GM18868 (cell line): ENCODE measurements around the gene ALOX5.

Source experiments
- ATAC-seq: cut with Tn5 transposase; IDR thresholded peaks from one replicate; pipeline ENCODE4 v1.9.1; 2021; ENCODE audit warnings: mild to moderate bottlenecking, moderate library complexity; ENCODE audit not compliant: unreplicated experiment

ALOX5 gene

DNA sequence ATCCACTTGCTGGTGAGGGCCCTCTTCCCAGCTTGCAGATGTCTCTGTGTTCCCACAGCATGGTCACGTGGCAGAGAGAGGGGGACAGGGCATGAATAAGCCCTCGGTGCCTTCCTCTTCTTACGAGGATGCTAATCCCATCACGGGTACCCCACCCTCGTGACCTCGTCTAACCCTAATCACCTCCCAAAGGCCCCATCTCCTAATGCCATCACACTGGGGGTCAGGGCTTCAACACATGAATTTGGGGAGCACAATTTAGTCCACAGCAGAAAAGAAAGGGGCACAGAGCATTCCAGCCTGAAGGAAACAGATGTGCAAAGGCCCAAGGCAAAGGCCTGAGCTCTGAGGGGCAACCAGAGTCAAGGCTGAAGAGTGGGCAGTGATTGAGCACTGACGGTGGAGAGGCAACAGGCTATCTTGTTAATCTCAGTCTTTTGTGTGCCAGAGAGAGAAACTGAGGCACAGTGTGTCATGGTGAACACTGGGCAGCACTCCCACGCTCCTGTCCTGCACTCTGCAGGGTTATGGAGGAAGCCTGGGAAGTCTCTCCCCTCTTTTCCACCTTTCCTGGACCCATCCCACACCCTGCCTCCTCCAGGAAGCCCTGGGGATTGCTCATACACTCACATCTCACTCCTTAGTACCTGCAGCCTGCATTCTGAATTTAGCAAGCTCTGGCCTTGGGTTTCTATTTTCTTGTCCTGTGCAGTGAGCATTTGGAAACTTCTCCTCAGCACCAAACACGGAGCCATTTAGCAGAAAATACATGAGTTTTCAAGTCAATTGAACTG lies 49.0 kb downstream of the ALOX5 start:
- ATAC-seq = no peak

DNA sequence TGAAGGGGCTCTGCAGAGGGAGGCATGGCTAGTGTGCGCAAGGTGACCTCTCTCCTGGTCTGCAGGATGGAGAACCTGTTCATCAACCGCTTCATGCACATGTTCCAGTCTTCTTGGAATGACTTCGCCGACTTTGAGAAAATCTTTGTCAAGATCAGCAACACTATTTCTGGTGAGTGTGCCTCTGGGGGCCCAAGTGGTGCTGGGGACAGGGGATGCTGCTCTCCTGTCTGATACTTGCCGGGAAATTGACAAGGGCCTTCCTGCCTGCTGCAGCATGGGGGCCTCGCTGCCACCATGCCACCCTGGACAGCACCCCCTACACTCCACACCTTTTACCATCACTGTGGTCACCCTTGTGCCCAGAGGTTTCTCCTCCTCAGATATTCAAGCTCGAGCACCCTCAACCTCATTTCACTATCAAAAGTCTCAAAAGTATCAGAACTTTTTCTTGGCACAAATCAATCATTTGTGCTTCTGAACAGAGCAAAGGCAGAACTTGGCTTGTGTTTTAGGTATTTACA lies 50.0 kb downstream of the ALOX5 start:
- no peak for ATAC-seq

DNA sequence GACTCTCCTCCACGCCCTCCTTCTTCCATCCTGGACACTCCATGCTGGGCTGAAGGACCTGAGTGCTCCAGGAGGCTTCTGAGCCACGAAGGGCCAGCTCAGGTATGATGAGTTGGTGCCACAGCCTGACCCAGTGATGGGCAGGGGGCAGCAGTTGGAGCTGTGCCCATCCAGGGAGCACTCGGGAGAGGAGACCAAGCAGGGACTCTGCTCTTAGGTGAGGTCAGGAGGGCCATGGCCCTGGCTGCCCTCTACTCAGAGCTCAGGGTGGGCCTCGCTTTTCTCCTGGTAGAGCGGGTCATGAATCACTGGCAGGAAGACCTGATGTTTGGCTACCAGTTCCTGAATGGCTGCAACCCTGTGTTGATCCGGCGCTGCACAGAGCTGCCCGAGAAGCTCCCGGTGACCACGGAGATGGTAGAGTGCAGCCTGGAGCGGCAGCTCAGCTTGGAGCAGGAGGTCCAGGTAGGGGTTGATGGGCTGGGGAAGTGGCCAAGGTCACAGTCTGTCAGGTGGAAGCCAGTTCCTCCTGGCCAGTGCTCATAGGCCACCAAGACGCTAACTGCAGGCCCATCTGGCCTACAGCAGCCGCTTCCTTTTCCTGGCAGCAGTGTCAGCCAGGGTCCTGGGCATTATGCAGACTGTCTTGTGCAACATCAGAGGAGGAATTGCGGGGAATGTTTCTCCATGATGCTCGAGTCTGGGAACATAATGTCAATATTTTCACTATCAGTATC lies 50.8 kb downstream of the ALOX5 start:
- no peak for ATAC-seq

DNA sequence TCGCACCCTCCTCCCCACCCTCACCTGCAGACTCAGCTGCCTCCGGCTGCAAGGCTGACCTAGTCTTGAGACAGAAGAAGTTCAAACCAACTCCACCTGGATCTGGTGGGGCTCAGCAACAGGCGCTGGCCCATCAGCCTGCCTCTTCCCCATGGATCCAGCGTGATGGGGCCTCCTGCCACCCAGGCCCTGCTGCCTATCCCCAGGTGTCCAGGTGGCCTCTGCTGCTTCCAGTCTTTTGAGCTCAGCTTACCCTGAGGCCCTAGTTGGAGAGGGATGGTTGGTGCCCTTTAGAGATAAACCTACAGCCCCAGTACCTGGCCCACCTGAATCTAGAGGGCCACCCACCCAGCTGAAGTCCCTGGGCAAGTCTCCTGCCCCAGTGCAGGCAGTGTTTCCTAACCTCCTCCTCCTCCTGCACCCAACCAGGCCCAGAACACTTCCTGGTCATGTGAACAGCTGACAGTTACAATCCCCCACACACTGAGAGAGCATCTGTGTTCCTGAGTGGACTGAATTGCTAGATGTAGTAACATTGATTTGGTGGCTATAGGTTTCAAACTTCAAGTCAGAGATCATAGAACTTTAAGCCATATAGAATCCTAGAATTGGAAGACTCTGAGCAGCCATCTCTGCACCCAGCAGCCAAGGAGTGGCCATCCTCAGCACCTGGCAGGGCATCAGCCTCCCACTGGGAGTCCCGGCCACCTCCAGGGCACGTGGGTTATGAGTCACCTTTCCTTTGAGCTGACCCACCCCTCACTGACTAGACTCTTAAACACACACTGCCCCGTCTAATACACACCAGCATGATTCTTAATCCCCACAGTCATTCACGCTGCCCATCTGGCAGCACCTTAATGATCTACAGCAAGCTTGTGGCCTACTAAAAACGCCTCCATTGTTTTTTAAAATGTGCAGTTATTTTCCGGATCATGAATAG lies 51.9 kb downstream of the ALOX5 start:
- ATAC-seq = no peak

DNA sequence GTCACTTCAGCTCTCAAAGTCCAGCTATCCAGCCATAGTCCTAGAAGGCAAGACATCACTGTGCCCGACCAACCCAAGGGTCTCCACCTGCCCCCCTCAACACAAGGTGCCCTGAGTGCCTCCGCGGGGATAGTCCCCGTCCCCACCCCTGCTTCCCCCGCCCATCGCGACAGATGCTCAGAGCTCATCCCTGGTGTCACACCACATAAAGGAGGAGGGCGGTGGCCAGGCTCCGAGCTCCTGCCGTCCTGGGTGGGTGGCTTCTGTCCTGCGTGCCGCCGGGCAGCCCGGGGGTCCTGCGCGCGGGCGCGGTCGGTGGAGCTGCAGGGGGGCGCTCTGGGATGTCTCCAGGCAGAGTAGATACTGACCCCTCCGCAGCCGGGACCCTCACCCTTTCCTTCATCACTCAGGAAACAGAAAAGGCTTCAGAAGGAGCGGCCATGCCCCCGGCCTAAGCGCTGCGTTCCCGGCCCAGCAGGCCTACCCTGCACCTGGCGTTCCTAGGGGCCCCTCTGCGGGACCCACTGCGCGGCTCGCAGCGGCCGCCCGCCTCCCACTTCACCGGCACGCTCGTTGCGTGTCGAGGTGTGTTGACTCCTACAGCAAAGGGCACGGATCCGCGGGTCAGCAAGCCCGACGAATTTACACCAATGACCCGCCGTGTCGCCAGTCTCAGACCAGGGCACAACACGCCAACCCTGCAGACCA lies 53.4 kb downstream of the ALOX5 start:
- ATAC-seq = no peak

DNA sequence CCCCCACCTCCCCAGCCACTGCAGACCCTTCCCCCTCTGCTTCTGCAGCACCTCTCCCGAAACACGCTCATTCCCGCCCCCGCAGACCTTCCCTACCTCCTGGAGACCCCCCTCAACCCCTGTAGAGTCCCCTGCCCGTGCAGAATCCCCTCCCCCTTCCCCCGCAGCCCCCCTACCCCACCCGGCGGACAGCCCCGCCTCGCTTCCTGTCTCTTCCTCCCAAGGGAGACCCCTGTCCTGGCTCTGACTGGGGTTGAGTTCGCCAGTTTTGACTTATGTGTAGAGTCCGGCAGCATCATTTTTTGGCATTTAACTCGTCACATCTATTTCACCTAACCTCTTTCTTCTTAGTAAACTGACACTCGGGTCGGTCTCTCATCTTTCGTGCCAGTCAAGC lies 54.0 kb downstream of the ALOX5 start:
- no peak for ATAC-seq

DNA sequence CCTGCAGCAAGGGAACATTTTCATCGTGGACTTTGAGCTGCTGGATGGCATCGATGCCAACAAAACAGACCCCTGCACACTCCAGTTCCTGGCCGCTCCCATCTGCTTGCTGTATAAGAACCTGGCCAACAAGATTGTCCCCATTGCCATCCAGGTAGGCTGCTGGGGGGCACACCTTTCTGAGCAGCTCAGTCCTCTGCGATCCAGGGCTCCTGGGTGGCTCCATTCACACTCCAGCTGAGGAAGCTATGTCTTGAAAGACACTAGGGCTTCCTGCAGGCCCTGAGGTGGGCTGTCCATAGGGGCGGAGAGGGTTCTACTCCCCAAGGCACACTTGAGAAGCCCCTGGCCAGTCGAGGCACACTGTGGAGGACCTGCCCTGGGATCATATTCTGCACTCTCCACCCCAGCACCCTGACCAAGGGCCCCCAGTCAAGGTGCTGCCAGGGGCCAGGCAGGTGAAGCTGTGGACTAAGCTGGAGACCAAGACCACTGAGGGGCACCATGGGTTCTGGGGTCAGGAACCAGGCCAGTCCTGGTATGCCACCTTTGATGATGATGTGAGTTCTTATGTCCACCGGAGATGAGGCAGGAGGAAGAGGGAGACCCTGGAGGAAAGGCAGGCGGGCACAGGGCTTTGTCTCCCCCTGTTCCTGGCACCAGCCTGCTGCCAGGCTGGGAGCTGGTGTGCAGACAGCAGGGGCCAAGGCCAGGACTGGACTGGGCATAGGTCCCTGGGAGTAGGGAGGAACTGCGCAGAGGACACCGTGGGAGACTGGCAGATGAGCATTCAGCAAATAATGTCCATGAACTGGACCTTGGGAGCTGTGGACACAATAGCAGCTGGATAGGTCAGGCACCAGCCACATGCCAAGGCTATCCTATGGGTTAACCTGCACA lies 54.8 kb downstream of the ALOX5 start:
- no peak for ATAC-seq

DNA sequence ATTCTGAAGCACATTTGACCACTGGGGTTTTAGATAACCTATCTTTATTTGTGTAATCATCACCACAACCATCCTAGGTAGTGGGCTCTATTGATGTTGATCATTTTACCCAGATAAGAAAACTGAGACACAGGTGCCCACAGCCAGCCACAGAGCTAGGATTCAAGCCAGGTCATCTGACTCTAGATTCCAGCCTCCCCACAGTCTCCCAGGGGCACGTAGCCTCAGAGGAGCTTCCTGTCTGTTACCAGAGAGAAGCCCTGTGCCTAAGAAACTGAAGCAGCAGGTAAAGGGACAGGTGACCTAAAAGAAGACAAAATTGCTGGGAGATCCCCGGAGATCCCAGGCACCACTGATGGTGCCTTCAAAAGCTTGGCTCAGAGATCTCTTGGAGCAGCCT lies 55.8 kb downstream of the ALOX5 start:
- ATAC-seq = no peak

DNA sequence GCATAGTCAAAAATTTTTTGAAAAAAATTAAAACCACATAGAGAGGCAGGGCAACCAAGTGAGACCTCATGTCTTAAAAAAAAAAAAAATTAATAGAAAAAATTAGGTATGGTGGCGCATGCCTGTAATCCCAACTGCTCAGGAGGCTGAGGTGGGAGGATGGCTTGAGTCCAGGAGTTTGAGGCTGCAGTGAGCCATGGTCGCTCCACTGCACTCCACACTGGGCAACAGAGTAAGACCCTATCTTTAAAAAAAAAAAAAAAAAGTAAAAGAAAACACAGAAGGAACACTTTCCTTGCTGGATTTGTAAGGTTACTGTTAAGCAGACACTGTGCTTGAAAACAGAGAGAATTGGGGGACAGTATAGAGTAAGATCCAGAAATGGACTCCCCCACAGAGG lies 58.1 kb downstream of the ALOX5 start:
- no peak for ATAC-seq

DNA sequence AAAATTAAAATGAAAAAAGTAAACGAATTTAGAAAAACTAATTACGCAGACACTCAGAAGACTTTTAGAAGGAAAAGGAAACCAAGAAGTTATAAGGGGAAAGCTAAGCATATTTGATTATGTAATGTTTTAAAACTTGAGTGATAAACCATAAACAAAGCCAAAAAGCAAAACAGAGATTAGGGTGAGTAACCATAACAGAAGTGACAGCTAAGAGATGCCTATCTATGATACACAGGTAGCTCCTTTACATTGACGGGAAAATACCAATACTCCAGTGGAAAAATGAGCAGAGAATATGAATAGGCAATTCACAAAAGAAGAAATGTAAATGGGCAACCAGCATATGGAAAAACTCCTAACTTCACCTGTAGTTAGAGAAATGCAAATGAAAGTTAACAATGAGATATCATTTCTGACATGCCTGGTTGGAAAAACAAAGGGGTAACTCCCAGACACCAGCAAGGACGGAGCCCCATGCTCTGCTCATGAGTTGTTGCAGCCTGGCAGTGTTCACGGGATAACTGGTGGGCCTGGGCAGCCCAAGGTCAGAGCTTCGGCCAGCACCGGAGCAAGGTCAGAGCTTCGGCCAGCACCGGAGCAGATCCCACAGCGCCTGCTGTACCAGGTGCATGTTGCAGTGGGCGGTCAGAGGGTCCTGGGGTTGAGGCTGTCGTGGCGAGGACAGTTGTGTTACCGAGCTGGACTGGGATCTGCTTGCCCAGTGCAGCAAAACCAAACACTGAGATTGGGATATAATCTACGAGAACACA lies 58.9 kb downstream of the ALOX5 start:
- no peak for ATAC-seq

DNA sequence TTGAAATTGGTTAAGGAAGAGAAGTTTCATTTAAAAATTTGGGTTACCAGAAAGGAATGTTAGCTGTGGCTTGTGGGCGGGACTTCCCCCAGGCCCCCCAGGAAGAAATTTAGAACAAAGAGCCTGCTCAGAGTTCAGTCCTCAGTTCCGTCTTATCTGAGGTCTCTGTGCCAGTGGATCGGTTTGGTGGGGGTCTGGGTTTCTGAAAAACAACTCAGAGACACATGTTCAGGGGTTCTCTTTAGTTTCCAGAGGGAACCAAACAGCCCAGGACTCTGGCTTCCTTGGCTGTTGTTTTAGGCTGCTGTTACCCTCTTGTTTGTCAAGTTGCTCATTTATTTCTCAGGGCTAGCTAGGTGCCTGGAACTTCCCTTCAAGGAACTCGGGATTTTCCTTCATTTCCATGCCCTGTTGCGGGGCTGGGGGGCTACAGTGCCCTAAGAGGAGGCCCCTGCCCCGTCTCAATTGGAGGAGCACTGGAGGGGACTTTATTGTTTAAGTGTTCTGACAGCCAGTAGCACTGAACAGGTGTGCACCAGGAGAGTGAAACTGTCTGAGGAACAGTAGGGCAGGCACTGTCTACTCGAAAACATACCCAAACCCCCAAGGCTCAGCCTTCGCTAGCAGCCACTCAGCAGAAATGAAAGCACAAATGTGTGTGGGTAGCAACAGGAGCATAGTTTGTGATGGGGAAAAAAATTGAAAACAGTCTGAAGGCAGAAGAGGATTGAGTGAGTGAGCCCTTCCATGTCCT lies 59.9 kb downstream of the ALOX5 start:
- ATAC-seq = peak; percentile 96

DNA sequence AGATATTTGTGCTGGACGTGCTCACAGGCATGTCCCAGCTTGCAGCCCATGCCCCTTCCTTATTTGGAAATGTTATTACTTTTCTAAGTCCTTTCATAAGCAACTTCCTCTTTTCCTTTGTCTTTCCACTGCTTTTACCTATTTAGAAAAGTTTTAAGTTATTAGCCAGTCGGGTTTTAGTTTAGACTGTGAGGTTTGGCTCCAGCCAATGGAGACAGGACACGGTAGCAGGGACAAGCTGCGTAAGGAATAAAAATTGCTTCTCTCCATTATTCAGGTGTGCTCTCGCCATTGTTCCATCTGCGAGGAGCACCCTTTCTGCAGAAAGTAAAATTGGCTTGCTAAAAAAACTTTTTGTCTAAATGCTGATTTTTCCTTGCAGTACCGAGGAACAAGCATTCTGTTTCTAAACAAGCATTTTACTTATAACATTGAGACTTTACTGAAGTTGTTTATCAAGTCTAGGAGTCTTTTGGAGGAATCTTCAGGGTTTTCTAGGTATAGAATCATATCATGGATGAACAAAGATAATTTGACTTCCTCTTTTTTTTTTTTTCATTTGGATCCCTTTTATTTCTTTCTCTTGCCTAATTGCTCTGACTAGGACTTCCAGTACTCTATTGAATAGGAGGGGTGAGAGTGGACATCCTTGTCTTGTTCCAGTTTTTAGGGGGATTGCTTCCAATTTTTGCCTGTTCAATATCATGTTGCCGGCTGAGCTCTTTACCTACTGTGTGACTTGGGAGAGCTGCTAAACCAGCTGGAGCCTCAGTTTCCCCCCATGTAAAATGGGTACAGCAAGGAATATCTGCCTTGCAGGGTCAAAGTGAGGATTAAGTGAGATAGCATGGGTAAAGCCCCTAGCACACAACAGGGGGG lies 63.8 kb downstream of the ALOX5 start:
- ATAC-seq = no peak

DNA sequence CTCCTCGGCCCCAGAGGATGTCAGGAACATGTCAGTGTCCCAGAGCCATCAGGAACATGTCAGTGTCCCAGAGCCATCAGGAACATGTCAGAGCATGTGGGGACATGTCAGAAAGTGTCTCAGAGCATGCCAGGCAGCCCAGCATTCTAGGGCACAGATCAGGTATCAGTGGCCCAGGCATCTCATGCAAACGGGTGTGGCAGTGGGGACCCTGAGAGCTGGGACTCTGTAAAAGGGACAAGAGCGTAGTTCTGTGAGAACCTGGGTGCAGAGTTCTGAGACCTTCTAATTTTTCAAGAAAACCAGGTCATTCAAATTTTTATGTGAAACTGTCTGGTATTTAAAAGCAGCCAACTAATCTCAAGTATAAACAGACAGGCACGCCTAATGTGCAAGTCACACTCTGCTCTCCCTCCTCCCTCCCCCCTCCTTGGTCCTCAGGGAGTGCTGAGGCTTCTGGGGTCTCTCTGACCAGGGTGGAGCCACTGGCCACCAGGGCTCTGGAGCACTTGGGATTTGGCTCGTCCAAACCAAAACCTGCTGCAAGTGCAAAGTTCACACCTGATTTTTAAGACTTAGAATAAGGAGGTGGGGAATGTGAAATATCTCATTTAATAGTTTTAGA lies 64.6 kb downstream of the ALOX5 start:
- ATAC-seq = no peak

DNA sequence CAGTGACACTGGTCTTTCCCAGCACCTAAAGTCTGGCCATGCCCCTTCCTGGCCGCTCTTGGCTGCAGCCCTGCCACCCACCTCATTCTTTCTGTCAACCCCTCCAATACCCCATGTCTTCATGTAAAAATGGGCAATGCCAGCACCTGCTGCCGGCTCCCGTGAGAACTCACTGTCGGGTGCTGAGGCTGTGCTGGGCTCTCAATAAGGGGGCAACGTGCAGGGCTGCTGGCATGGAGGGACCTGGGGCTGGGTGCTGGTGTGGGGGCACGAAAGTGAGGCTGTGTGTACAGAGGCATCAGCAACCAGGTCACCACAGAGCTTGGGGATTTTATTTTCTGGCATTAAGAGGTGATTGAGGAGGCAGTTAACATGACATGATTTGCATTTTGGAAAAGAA lies 65.3 kb downstream of the ALOX5 start:
- ATAC-seq = no peak

DNA sequence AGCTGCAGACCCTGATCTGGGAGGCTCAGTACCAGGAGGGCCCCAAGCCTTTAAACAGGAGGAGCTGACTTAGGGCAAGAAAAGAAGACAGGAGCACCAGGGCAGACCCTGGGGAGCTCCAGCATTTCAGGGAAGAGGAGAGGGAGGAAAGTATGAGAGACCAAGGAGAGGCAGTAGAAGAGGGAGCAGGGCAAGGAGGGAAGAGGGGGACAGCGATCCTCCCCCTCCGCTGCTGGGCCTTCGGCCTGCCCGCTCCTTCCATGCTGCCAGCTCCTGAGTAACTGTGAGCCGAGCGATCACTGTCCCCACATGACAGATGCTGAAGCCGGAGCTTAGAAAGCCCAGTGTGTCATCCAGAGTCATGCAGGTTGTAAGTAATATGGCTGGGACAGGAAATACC lies 65.9 kb downstream of the ALOX5 start:
- no peak for ATAC-seq

DNA sequence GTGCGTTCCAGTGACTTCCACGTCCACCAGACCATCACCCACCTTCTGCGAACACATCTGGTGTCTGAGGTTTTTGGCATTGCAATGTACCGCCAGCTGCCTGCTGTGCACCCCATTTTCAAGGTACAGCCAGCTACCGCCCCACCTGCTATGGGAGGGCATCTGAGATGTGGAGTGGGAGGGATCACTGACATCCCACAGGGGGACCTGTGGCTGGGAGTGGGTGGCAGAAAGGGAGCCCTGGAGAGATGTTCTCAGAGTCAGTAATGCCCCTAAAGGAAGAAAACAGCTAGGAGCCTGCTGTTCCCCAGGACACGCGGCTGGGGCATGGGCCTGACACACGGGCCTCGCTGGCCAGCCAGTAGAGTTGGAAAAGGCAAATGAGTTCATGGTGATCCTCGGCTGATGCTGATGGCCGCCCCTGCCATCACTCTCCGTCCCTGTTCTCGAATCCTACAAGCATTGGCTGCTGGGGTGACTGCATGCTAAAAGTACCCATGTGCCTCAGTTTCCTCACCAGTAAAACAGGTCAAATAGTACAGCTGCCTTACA lies 66.6 kb downstream of the ALOX5 start:
- no peak for ATAC-seq
